Lung (tissue), 12 donors: Measurements from ENCODE around the gene EHD1. TPM values are rescaled to one million over a fixed set of nuclear protein-coding genes. Genes with fewer than 3 reads are reported as not detected.

Source experiments
- ATAC-seq: fragments of 200-7000 bp; cut with Tn5 transposase; one replicate; pipeline ENCODE4 v1.9.1; 2020; ENCODE audit warnings: moderate number of reproducible peaks; ENCODE audit not compliant: insufficient read depth, low FRiP score
- DNase-seq, 3 donors: peaks; one replicate each; pipeline ENCODE4 v3.0.0-alpha.2; 2013 to 2017
- H3K27ac ChIP-seq, 2 donors: one replicate each; pipeline ENCODE4 v1.5.1; 2013; ENCODE audit warnings: mild to moderate bottlenecking in 2 of 2, moderate library complexity in 2 of 2, control low read depth in 1 of 2, inconsistent platforms in 1 of 2, low read depth in 1 of 2, low read length in 1 of 2
- H3K27me3 ChIP-seq, 3 donors: one replicate each; pipeline ENCODE4 v1.5.1; 2013; ENCODE audit warnings: low read length in 2 of 3; ENCODE audit not compliant: control insufficient read depth in 3 of 3, insufficient read depth in 3 of 3
- H3K36me3 ChIP-seq, 4 donors: one replicate each; pipeline ENCODE4 v1.5.1; 2013; ENCODE audit warnings: low read length in 4 of 4, mild to moderate bottlenecking in 1 of 4, moderate library complexity in 1 of 4; ENCODE audit not compliant: control insufficient read depth in 4 of 4, insufficient read depth in 4 of 4
- H3K4me1 ChIP-seq, 5 donors: one replicate each; pipeline ENCODE4 v1.5.1; 2013; ENCODE audit warnings: low read length in 5 of 5, mild to moderate bottlenecking in 2 of 5, moderate library complexity in 1 of 5; ENCODE audit not compliant: control insufficient read depth in 5 of 5, insufficient read depth in 5 of 5
- H3K4me3 ChIP-seq: one replicate; pipeline ENCODE4 v1.5.1; 2013; ENCODE audit warnings: mild to moderate bottlenecking, control low read depth, moderate library complexity
- H3K9ac ChIP-seq, 2 donors: one replicate each; pipeline ENCODE4 v1.5.1; 2013; ENCODE audit warnings: low read length in 2 of 2, control low read depth in 1 of 2; ENCODE audit not compliant: insufficient read depth in 1 of 2
- H3K9me3 ChIP-seq, 4 donors: one replicate each; pipeline ENCODE4 v1.5.1; 2013; ENCODE audit warnings: low read length in 3 of 4, mild to moderate bottlenecking in 1 of 4, moderate library complexity in 1 of 4; ENCODE audit not compliant: control insufficient read depth in 4 of 4, insufficient read depth in 3 of 4
- CTCF ChIP-seq: IDR thresholded peaks from 2 replicates; pipeline ENCODE4 v1.5.1; 2012; ENCODE audit warnings: mild to moderate bottlenecking; ENCODE audit errors: control extremely low read depth, extremely low read depth
- WGBS, 2 donors: extraction: QIAGEN DNeasy Blood & Tissue Kit; methylation state at CpG; one replicate each; pipeline ENCODE4 v1.1.7; 2013; 5-methylcytosine and 5-hydroxymethylcytosine counted together
- polyA plus RNA-seq, 2 donors: library from polyadenylated mRNA; stranded (reverse); fragments of 200-250 nt; gene quantifications; one replicate each; pipeline ENCODE4 v1.2.1, GENCODE V29; 2013
- total RNA-seq, 2 donors: library from RNA; depleted of rRNA in 1 of 2; stranded (reverse); fragments of >200 nt in 1 of 2; gene quantifications; one replicate each; pipeline ENCODE4 v1.2.1, GENCODE V29; 2014 to 2021
- donor health status: control.
- donor health status: control.
- donor health status: Bipolar disorder and iron deficiency.
- donor health status: healthy.
- donor health status: DM: yes; HTN: yes; CAD: no.

EHD1 gene
- total and polyA plus RNA-seq, 4 donors, result 42.1 to 144 (median 105) TPM

GRCh38 chr11:64814712-64815187 lies 63.7 kb downstream of the EHD1 start:
- H3K36me3 ChIP-seq, result no peaks in the 10 kb centered on the region
- no peak for ATAC-seq
- peaks cover 0 to 1% (median 0%) of the 10 kb centered on the region in 5 donors for H3K4me1 ChIP-seq
- no peak for TF ChIP-seq CTCF
- H3K27ac ChIP-seq, result no peak overlapping the region
- no peak overlapping the region for H3K4me3 ChIP-seq
- no peaks in the 10 kb centered on the region for H3K27me3 ChIP-seq
- DNase-seq, result no peak
- 70 to 79% methylated on average over 7 of the region's 7 CpGs for WGBS, 2 donors
- no peak overlapping the region for H3K9ac ChIP-seq
- no peaks in the 10 kb centered on the region for H3K9me3 ChIP-seq

- 84 to 89% methylated on average over 5 of the region's 5 CpGs for WGBS, 2 donors
- Histone ChIP-seq H3K9me3 (no peaks in the 10 kb centered on the region), H3K27ac (no peak overlapping the region), H3K9ac (no peak overlapping the region), H3K4me1 (peaks cover 0 to 7% (median 6%) of the 10 kb centered on the region in 5 donors), H3K4me3 (no peak overlapping the region), H3K36me3 (no peaks in the 10 kb centered on the region), H3K27me3 (no peaks in the 10 kb centered on the region)
- TF ChIP-seq CTCF, result no peak
- ATAC-seq, result no peak
- DNase-seq, result no peak
These were observed 64.6 kb downstream of the EHD1 start for GRCh38 chr11:64813826-64814225.

- Histone ChIP-seq H3K4me1 (peaks cover 0 to 7% (median 6%) of the 10 kb centered on the region in 5 donors), H3K4me3 (no peak overlapping the region), H3K27ac (no peak overlapping the region), H3K9ac (no peak overlapping the region), H3K36me3 (peaks cover 0 to 13% (median 4%) of the 10 kb centered on the region in 4 donors), H3K27me3 (no peaks in the 10 kb centered on the region), H3K9me3 (no peaks in the 10 kb centered on the region)
- DNase-seq (peak in 2 of 3 donors; percentile 43 to 45), ATAC-seq (peak; percentile 9)
- 48 to 53% methylated on average over 17 of the region's 17 CpGs for WGBS, 2 donors
- no peak for TF ChIP-seq CTCF
These were observed 67.5 kb downstream of the EHD1 start for GRCh38 chr11:64810891-64811272.
